ENCODE results near the gene IGIP.
A peak's percentile ranks its signal among the peaks of the same experiment; 100 is the strongest.

IGIP gene

DNA sequence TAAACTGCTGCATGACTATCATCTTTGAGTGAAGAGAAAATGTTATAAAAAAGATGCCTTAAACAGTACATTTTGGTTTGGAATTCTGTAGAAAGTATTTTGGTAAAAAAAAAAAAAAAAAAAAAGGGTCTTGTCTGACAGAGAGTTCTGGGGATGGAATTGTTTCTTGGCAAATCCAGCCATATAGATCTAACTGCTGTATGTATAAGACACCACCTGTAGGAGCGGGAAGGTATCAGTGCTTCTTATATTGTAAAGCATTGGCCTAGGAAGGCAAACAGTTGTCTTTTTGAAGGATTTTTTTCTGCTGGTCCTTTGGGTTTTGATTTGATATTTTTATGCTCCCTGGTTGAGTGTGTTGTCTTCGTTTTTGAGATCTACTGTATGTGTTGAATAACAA is 9.0 kb upstream of the IGIP start:
- no peak overlapping the region for H2AFZ ChIP-seq (ENCODE audit: low read length)
- peaks cover 8 to 13% of the 10 kb centered on the region in 2 donors for H3K4me1 ChIP-seq (ENCODE audit: control insufficient read depth in 2 of 2, insufficient read depth in 1 of 2, low read depth in 1 of 2, low read length in 2 of 2)
- DNase-seq (ENCODE audit: low spot score) = no peak
- H3K14ac ChIP-seq (ENCODE audit: low read length) = no peak overlapping the region
- no peak overlapping the region for H3K4ac ChIP-seq (ENCODE audit: low read length)
- H4K91ac ChIP-seq (ENCODE audit: low read depth, low read length, poor library complexity) = no peak overlapping the region
- no peaks in the 10 kb centered on the region for H3K9me3 ChIP-seq (replicated peaks in 1 of 2; ENCODE audit: control insufficient read depth in 2 of 2, insufficient read depth in 1 of 2, low read depth in 1 of 2, low read length in 2 of 2)
- H3K23ac ChIP-seq (ENCODE audit: low read depth, low read length, poor library complexity) = no peak overlapping the region
- H3K4me2 ChIP-seq (ENCODE audit: insufficient read depth, low read length, poor library complexity, severe bottlenecking) = no peak overlapping the region
- no peak overlapping the region for H2BK120ac ChIP-seq (ENCODE audit: low read depth, low read length)
- H3K27me3 ChIP-seq (ENCODE audit: control insufficient read depth in 3 of 3, insufficient read depth in 3 of 3, low read depth in 1 of 3, low read length in 3 of 3) = peaks cover 19 to 31% (median 22%) of the 10 kb centered on the region in 3 experiments
- H3K4me3 ChIP-seq (ENCODE audit: low read length in 2 of 2) = no peak overlapping the region
- no peak overlapping the region for H2AK5ac ChIP-seq (ENCODE audit: low read depth, low read length)
- H2BK5ac ChIP-seq (ENCODE audit: low read length) = no peak overlapping the region
- H3K79me1 ChIP-seq (ENCODE audit: low read depth, low read length) = peaks cover 3% of the 10 kb centered on the region
- no peak overlapping the region for H3K27ac ChIP-seq (replicated peaks; ENCODE audit: low read length)
- H3K9ac ChIP-seq (ENCODE audit: low read depth, low read length, poor library complexity) = no peak overlapping the region
- no peak overlapping the region for H4K8ac ChIP-seq (ENCODE audit: low read depth, low read length)
- H3K36me3 ChIP-seq (replicated peaks in 1 of 2; ENCODE audit: control insufficient read depth in 2 of 2, insufficient read depth in 2 of 2, low read length in 2 of 2) = no peaks in the 10 kb centered on the region
- no CpG with 5 or more reads among the region's 2 CpGs for WGBS, 2 donors (ENCODE audit: extremely low coverage in 2 of 2, insufficient read length in 2 of 2, insufficient replicate concordance in 1 of 2)
- no peak overlapping the region for H2BK15ac ChIP-seq (ENCODE audit: low read length)
- no peak overlapping the region for H2BK12ac ChIP-seq (ENCODE audit: low read length)
- no peak overlapping the region for H3K18ac ChIP-seq (ENCODE audit: low read length)

DNA sequence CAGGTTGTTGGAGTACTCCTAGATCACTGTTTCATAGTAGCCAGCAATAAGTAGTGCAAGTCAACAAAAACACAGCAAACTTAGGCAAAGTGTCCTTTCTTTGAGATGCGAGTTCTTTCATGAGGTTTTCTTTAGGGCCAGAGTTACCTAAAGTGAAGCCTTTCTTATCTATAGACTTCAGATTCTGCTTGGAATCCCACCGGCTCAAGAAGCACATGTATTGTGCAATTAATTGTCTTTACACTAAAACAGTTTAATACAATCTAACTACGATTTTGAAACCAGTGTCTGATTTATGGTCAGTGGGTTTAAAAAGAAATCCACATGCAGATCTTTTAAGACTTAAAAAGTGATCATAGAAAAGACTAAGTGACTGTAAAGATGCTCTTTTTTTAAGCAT is 8.2 kb upstream of the IGIP start:
- no peak overlapping the region for H2BK5ac ChIP-seq (ENCODE audit: low read length)
- peaks cover 11 to 23% (median 14%) of the 10 kb centered on the region in 3 experiments for H3K27me3 ChIP-seq (ENCODE audit: control insufficient read depth in 3 of 3, insufficient read depth in 3 of 3, low read depth in 1 of 3, low read length in 3 of 3)
- H3K9me3 ChIP-seq (replicated peaks in 1 of 2; ENCODE audit: control insufficient read depth in 2 of 2, insufficient read depth in 1 of 2, low read depth in 1 of 2, low read length in 2 of 2) = no peaks in the 10 kb centered on the region
- H3K27ac ChIP-seq (replicated peaks; ENCODE audit: low read length) = no peak overlapping the region
- DNase-seq (ENCODE audit: low spot score) = no peak
- H3K4ac ChIP-seq (ENCODE audit: low read length) = no peak overlapping the region
- H3K4me1 ChIP-seq (ENCODE audit: control insufficient read depth in 2 of 2, insufficient read depth in 1 of 2, low read depth in 1 of 2, low read length in 2 of 2) = peaks cover 8 to 13% of the 10 kb centered on the region in 2 donors
- H4K91ac ChIP-seq (ENCODE audit: low read depth, low read length, poor library complexity) = no peak overlapping the region
- no peak overlapping the region for H2BK15ac ChIP-seq (ENCODE audit: low read length)
- H3K4me3 ChIP-seq (ENCODE audit: low read length in 2 of 2) = no peak overlapping the region
- no CpG with 5 or more reads among the region's 3 CpGs for WGBS, 2 donors (ENCODE audit: extremely low coverage in 2 of 2, insufficient read length in 2 of 2, insufficient replicate concordance in 1 of 2)
- H4K8ac ChIP-seq (ENCODE audit: low read depth, low read length) = no peak overlapping the region
- H3K36me3 ChIP-seq (replicated peaks in 1 of 2; ENCODE audit: control insufficient read depth in 2 of 2, insufficient read depth in 2 of 2, low read length in 2 of 2) = no peaks in the 10 kb centered on the region
- H2BK120ac ChIP-seq (ENCODE audit: low read depth, low read length) = no peak overlapping the region
- H2AK5ac ChIP-seq (ENCODE audit: low read depth, low read length) = no peak overlapping the region
- no peak overlapping the region for H3K18ac ChIP-seq (ENCODE audit: low read length)
- no peak overlapping the region for H2AFZ ChIP-seq (ENCODE audit: low read length)
- no peak overlapping the region for H3K14ac ChIP-seq (ENCODE audit: low read length)
- no peak overlapping the region for H3K4me2 ChIP-seq (ENCODE audit: insufficient read depth, low read length, poor library complexity, severe bottlenecking)
- H3K23ac ChIP-seq (ENCODE audit: low read depth, low read length, poor library complexity) = no peak overlapping the region
- no peak overlapping the region for H3K9ac ChIP-seq (ENCODE audit: low read depth, low read length, poor library complexity)
- H3K79me1 ChIP-seq (ENCODE audit: low read depth, low read length) = peaks cover 3% of the 10 kb centered on the region
- no peak overlapping the region for H2BK12ac ChIP-seq (ENCODE audit: low read length)

DNA sequence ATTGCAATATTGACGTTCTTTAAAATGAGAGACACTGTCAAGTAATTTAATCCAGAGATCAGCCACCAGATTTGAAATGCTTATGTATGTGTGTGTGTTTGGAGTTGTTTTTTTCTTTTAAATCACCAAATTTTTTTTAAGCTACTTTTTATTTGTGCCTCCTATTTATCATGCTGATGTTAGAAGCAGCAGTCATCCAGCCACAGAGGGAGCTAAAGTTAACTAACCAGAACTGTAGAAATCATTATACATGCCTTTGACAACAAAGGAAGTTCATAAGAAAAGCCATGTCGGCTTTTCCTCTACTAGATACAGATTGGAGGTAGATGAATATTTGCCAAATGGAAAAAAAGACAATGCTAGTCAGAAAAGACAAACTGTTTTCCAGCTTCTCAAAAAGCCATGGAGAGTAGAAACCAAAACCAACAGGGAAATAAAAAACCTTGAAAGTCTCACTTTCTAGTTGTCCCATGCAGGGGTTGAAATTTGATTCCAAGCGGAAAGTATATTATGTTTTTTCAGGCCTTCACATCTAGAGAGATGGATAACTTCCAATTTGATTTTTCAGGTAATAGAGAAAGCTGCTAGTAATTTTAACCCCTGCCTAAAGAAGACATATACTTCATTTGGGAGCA is 7.3 kb upstream of the IGIP start:
- Histone ChIP-seq H3K79me1 (ENCODE audit: low read depth, low read length) (peaks cover 3% of the 10 kb centered on the region), H2BK15ac (ENCODE audit: low read length) (no peak overlapping the region), H3K9ac (ENCODE audit: low read depth, low read length, poor library complexity) (no peak overlapping the region), H3K27ac (replicated peaks; ENCODE audit: low read length) (no peak overlapping the region), H3K36me3 (replicated peaks in 1 of 2; ENCODE audit: control insufficient read depth in 2 of 2, insufficient read depth in 2 of 2, low read length in 2 of 2) (no peaks in the 10 kb centered on the region), H3K14ac (ENCODE audit: low read length) (no peak overlapping the region), H2AK5ac (ENCODE audit: low read depth, low read length) (no peak overlapping the region), H3K27me3 (ENCODE audit: control insufficient read depth in 3 of 3, insufficient read depth in 3 of 3, low read depth in 1 of 3, low read length in 3 of 3) (peaks cover 2 to 14% (median 6%) of the 10 kb centered on the region in 3 experiments), H3K4ac (ENCODE audit: low read length) (no peak overlapping the region), H3K9me3 (replicated peaks in 1 of 2; ENCODE audit: control insufficient read depth in 2 of 2, insufficient read depth in 1 of 2, low read depth in 1 of 2, low read length in 2 of 2) (no peaks in the 10 kb centered on the region), H2AFZ (ENCODE audit: low read length) (peak overlapping the region; percentile 25), H3K4me3 (ENCODE audit: low read length in 2 of 2) (no peak overlapping the region), H3K4me1 (ENCODE audit: control insufficient read depth in 2 of 2, insufficient read depth in 1 of 2, low read depth in 1 of 2, low read length in 2 of 2) (peaks cover 5 to 10% of the 10 kb centered on the region in 2 donors), H3K23ac (ENCODE audit: low read depth, low read length, poor library complexity) (no peak overlapping the region), H2BK5ac (ENCODE audit: low read length) (no peak overlapping the region), H3K18ac (ENCODE audit: low read length) (no peak overlapping the region), H4K91ac (ENCODE audit: low read depth, low read length, poor library complexity) (no peak overlapping the region), H3K4me2 (ENCODE audit: insufficient read depth, low read length, poor library complexity, severe bottlenecking) (no peak overlapping the region), H4K8ac (ENCODE audit: low read depth, low read length) (no peak overlapping the region), H2BK120ac (ENCODE audit: low read depth, low read length) (no peak overlapping the region), H2BK12ac (ENCODE audit: low read length) (no peak overlapping the region)
- DNase-seq (ENCODE audit: low spot score) = no peak
- no CpG with 5 or more reads among the region's 3 CpGs for WGBS, 2 donors (ENCODE audit: extremely low coverage in 2 of 2, insufficient read length in 2 of 2, insufficient replicate concordance in 1 of 2)

DNA sequence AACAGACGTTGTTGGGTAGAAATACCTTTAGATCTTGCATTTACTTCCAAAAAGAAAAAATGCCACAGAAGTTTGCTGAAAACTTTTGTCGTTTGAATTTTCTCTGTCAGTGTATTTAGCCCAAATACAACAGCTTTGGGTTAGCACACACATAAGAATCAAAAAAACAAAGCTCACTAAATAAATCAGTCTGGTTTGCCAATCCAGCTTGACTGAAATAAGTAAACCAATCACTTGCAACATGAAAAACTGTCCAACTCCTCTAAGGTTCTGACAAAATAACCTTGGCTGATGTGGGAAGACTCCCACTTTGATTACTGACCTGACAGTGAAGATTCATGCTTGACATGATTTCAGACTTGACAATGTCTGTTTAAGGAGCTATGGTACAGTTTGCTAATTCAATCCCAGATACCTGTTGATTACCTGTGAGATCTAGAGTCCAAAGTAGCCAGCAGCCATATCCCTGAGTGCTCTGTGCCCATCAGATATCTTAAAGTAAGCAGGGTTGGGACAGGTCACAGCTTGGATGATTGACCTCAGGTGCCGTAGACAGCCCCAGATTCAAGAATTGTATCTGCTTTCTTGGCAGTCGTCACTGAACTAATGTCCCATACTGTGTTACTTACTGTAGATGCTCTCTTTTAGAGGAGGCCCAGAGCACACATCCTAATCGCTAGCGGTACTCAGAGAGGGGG is 727 bp downstream of the IGIP start:
- Histone ChIP-seq H3K14ac (ENCODE audit: low read length) (no peak overlapping the region), H3K4me3 (ENCODE audit: low read length in 2 of 2) (no peak overlapping the region), H3K4me2 (ENCODE audit: insufficient read depth, low read length, poor library complexity, severe bottlenecking) (no peak overlapping the region), H3K27me3 (ENCODE audit: control insufficient read depth in 3 of 3, insufficient read depth in 3 of 3, low read depth in 1 of 3, low read length in 3 of 3) (peaks cover 0 to 45% (median 0%) of the 10 kb centered on the region in 3 experiments), H4K8ac (ENCODE audit: low read depth, low read length) (no peak overlapping the region), H3K4me1 (ENCODE audit: control insufficient read depth in 2 of 2, insufficient read depth in 1 of 2, low read depth in 1 of 2, low read length in 2 of 2) (no peaks in the 10 kb centered on the region), H3K27ac (replicated peaks; ENCODE audit: low read length) (no peak overlapping the region), H2AK5ac (ENCODE audit: low read depth, low read length) (no peak overlapping the region), H2BK120ac (ENCODE audit: low read depth, low read length) (no peak overlapping the region), H2BK5ac (ENCODE audit: low read length) (no peak overlapping the region), H3K4ac (ENCODE audit: low read length) (no peak overlapping the region), H3K79me1 (ENCODE audit: low read depth, low read length) (no peaks in the 10 kb centered on the region), H2BK15ac (ENCODE audit: low read length) (no peak overlapping the region), H3K9ac (ENCODE audit: low read depth, low read length, poor library complexity) (no peak overlapping the region), H4K91ac (ENCODE audit: low read depth, low read length, poor library complexity) (no peak overlapping the region), H3K23ac (ENCODE audit: low read depth, low read length, poor library complexity) (no peak overlapping the region), H2AFZ (ENCODE audit: low read length) (no peak overlapping the region), H2BK12ac (ENCODE audit: low read length) (no peak overlapping the region), H3K36me3 (replicated peaks in 1 of 2; ENCODE audit: control insufficient read depth in 2 of 2, insufficient read depth in 2 of 2, low read length in 2 of 2) (no peaks in the 10 kb centered on the region), H3K18ac (ENCODE audit: low read length) (no peak overlapping the region), H3K9me3 (replicated peaks in 1 of 2; ENCODE audit: control insufficient read depth in 2 of 2, insufficient read depth in 1 of 2, low read depth in 1 of 2, low read length in 2 of 2) (no peaks in the 10 kb centered on the region)
- no peak for DNase-seq (ENCODE audit: low spot score)
- WGBS, 2 donors (ENCODE audit: extremely low coverage in 2 of 2, insufficient read length in 2 of 2, insufficient replicate concordance in 1 of 2) = no CpG with 5 or more reads among the region's 6 CpGs
